Stimulated activated naive CD8-positive, alpha-beta T cell treated with anti-CD3 and anti-CD28 coated beads, Interleukin-15, amount 100 ng/mL, for 72 hours (primary cell): Measurements from ENCODE around the gene HEBP1.
"Not testable (repeated sequence)": the region's sequence is repeated elsewhere in the genome, so short reads cannot be mapped to it uniquely, and the experiment has no call there.

Experiments used
- ATAC-seq: fragments of 150-1000 bp; cut with Tn5 transposase; 2 replicates; pipeline ENCODE4 v1.10.0; 2021; ENCODE audit warnings: mild to moderate bottlenecking, moderate library complexity
- DNase-seq, 2 donors: peaks; one replicate each; pipeline ENCODE4 v3.0.0; 2021 to 2022
- H3K27ac Mint-ChIP-seq, 2 donors: one replicate each; pipeline ENCODE4 v1.8.0; 2022; ENCODE audit warnings: mild to moderate bottlenecking in 2 of 2, mixed read lengths in 2 of 2, moderate library complexity in 2 of 2
- H3K27me3 Mint-ChIP-seq: one replicate; pipeline ENCODE4 v1.8.0; 2022; ENCODE audit warnings: mixed read lengths
- H3K4me1 Mint-ChIP-seq: one replicate; pipeline ENCODE4 v1.8.0; 2022; ENCODE audit warnings: mild to moderate bottlenecking, mixed read lengths
- H3K4me3 Mint-ChIP-seq, 2 donors: one replicate each; pipeline ENCODE4 v1.8.0; 2022; ENCODE audit warnings: mild to moderate bottlenecking in 2 of 2, mixed read lengths in 2 of 2, moderate library complexity in 1 of 2
- H3K9me3 Mint-ChIP-seq, 2 donors: one replicate each; pipeline ENCODE4 v1.8.0; 2022; ENCODE audit warnings: mixed read lengths in 2 of 2

The HEBP1 gene

DNA sequence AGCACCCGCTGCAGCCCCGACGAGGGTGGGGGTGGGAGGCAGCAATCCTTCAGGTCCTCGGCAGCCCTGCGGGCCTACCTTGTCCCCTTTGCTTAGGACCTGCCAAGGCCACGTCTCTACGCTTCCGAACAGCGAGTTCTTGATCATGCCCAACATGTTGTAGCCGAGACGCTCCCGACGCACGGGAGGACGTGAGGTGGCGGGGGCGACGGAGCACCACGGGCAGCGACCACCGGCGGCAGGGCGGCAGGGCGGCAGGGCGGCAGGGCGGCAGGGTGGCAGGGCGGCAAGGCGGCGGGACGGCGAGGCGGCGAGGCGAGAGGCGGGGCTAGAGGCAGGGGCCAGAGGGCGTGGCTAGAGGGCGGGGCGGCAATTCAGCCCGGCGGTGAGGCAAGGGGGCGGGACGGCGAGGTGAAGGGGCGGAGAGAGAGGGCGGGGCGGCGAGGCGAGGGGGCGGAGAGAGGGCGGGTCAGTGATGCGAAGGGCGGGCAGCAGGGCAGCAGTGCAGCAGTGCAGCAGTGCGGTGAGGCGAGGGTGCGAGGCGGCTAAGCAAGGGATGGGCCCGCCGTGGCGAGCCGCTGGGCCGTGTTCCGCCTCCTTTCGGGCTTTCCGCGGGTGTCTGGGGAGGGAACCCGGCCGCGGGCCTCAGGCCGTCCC lies at the start of gene HEBP1:
HEBP1 (minus strand) TSS at position 307 of the 657 bp plus-strand sequence; CDS start at position 156, 151 bp downstream.
- peaks cover 43% of the 10 kb centered on the region for H3K4me1 Mint-ChIP-seq
- H3K27ac Mint-ChIP-seq: peak within 1 kb of the TSS; percentile 44 to 86
- peak within 1 kb of the TSS; percentile 93 to 97 for H3K4me3 Mint-ChIP-seq
- peaks cover 16% of the 10 kb centered on the region for H3K27me3 Mint-ChIP-seq
- DNase-seq: peak; percentile 95 to 96
- peak; percentile 90 for ATAC-seq
- no peaks in the 10 kb centered on the region for H3K9me3 Mint-ChIP-seq

GRCh38 chr12:13049816-13050215 lies 49.8 kb upstream of the HEBP1 start:
- ATAC-seq (no peak), DNase-seq (no peak)
- Mint-ChIP-seq H3K9me3 (peaks cover 0 to 9% of the 10 kb centered on the region in 2 donors), H3K27me3 (no peaks in the 10 kb centered on the region), H3K27ac (no peak overlapping the region), H3K4me3 (no peak overlapping the region), H3K4me1 (peaks cover 38% of the 10 kb centered on the region)

DNA sequence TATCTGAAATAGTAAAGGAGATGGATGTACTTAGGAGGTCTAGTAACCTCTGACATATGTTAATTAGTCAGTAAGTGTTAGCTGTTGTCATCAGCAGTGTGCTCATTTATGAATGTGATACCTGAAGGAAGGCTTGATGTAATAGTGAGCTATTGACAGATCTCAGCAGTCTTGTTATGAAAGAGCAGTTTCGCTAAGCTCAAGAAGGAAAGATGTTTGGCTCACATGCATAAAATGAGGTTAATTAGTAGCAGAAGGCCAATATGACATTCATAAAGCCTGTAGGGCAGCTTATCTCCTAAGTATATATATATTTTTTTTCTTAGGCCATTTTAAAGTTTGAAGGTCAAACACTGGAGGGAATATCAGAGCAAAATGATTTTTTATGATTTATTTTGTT lies 46.9 kb upstream of the HEBP1 start:
- H3K4me3 Mint-ChIP-seq: no peak overlapping the region
- DNase-seq (no peak), ATAC-seq (peak; percentile 77)
- H3K9me3 Mint-ChIP-seq: no peaks in the 10 kb centered on the region
- H3K4me1 Mint-ChIP-seq: peaks cover 32% of the 10 kb centered on the region
- peak overlapping the region in 1 of 2 donors; percentile 39 for H3K27ac Mint-ChIP-seq
- H3K27me3 Mint-ChIP-seq: peaks cover 10% of the 10 kb centered on the region

DNA sequence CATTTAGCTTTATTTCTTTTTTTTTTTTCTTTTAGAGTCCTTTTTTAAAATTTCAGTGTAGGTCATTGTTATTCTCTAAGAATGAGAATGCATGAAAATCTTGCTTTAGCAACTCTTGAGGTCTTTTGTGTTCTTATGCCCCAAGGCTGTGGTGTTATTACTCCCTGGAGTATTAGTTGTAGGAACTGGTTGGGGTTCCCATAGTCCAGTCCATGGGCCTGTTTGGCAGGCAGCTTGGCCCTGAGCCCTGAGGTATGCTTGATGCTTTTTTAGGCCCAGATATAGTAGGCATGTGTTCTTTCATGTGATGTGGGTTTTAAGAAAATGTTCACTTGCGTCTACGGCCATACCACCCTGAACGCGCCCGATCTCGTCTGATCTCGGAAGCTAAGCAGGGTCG lies 45.8 kb upstream of the HEBP1 start:
- no peak overlapping the region for H3K27ac Mint-ChIP-seq
- no peak for DNase-seq
- H3K4me1 Mint-ChIP-seq: peaks cover 25% of the 10 kb centered on the region
- no peaks in the 10 kb centered on the region for H3K9me3 Mint-ChIP-seq
- ATAC-seq: no peak
- H3K27me3 Mint-ChIP-seq: peaks cover 19% of the 10 kb centered on the region
- no peak overlapping the region for H3K4me3 Mint-ChIP-seq

DNA sequence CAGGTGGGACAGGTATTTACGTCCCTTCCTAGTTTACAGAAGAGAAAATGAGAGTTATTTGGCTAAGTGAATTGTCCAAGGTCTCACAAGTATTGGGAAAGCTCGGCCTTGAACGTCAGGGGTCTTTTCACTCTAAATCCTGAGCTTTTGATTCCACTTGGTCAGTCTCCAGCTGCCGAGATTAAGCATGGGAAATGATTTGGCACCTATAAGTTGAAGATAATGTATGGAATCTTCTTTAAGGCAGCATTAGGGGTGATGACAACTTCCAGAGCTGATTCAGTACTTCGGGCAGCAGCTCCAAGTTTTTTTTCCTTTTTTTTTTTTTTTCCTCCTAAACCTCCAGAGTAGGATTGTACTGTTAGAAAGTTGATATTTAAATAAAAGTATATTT lies 44.8 kb upstream of the HEBP1 start:
- Mint-ChIP-seq H3K27ac (peak overlapping the region in 1 of 2 donors; percentile 74), H3K4me3 (peak overlapping the region; percentile 91)
- DNase-seq: no peak

GRCh38 chr12:13044002-13044905 lies 44.2 kb upstream of the HEBP1 start, which contains the start of gene FAM234B:
Gene FAM234B (plus strand): TSS chr12:13044381. CDS start chr12:13044404, 23 bp downstream.
- DNase-seq: peak; percentile 62 to 70
- Mint-ChIP-seq H3K27ac (peak within 1 kb of the TSS; percentile 60 to 82), H3K9me3 (no peaks in the 10 kb centered on the region), H3K27me3 (peaks cover 26% of the 10 kb centered on the region), H3K4me3 (peak within 1 kb of the TSS; percentile 91), H3K4me1 (peaks cover 25% of the 10 kb centered on the region)
- ATAC-seq: peak; percentile 91

More for the DNA sequence above, 44.8 kb upstream of the HEBP1 start:
- peaks cover 23% of the 10 kb centered on the region for H3K27me3 Mint-ChIP-seq
- no peak for ATAC-seq
- H3K9me3 Mint-ChIP-seq: no peaks in the 10 kb centered on the region
- peaks cover 25% of the 10 kb centered on the region for H3K4me1 Mint-ChIP-seq

DNA sequence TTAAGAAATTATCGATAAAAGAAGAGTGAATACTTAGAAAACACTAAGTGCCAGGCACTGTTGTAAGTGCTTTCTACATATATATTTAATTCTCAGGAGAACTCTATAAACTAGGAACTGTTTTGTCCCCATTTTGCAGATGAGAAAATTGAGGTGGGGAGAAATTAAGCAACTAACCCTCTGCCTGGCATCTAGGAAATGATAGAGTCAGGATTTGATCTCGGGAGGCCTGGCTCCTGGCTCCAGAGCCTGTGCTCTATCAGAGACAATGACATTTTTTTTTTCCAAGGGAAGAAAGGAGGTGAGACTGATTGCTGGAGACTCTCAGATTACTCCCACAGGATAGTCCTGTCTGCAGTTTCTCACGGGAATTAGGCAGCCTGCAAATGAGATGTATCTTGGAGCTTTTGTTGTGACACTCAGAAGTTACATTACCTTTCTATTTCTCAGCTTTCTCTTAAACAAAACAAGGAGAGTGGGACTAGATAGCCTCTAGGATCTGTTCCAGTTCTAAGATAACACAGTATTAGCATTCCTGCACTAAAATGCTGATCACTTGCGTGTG lies 42.7 kb upstream of the HEBP1 start:
- peaks cover 26% of the 10 kb centered on the region for H3K27me3 Mint-ChIP-seq
- H3K27ac Mint-ChIP-seq: no peak overlapping the region

DNA sequence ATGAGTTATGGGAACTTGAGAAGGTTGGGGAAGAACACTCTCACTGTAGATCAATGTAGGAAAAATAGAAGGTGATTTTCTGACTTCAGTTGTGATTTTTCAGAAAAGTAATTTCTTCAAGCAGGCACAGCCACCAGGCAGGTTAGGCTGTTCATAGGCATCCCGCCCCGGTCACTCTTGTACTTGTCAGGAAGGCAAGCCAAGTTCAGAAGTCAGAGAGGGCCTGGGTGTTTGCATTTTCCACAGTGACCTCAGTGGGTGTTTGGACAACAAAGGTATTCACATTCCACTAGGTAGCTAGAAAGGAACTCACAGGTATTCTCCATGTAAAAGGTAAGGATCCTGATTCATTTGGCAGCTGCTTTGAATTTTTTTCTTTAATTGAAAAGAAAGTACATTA lies 41.2 kb upstream of the HEBP1 start:
- DNase-seq: no peak
- ATAC-seq: no peak
- Mint-ChIP-seq H3K27ac (no peak overlapping the region), H3K4me3 (no peak overlapping the region), H3K27me3 (peaks cover 26% of the 10 kb centered on the region), H3K9me3 (no peaks in the 10 kb centered on the region), H3K4me1 (peaks cover 17% of the 10 kb centered on the region)

More for the DNA sequence above, 42.7 kb upstream of the HEBP1 start:
- no peak for ATAC-seq
- DNase-seq: no peak
- no peak overlapping the region for H3K4me3 Mint-ChIP-seq
- no peaks in the 10 kb centered on the region for H3K9me3 Mint-ChIP-seq
- H3K4me1 Mint-ChIP-seq: peaks cover 25% of the 10 kb centered on the region

DNA sequence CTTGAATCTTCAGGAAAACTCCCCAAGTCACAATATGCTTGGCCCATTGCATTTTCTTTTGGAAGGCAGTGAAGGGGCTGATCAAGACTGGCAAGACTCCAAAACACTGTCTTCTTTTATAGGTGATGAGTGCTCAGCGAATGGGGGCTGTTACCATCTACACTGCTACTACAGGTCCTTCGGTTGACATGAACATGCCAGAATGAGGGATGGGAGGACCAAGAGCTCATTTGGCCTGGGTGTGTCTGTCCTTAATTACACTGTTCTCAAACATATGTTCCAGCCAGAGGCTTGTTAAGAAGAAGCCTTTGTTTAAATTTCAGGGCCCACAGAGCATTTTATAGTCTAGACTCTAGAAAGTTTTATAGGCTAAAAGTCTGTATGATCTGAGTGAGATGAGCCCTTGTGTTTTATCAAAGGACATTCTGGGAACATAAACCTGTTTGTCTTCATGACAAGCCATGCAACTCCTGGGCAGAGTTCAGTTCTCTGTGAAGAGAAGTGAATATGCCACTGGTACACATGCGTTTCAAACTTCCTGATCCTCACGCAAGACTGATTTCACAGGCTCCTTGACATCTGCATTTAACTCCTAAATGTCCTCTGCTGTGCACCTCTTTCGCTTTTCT lies 39.4 kb upstream of the HEBP1 start:
- Mint-ChIP-seq H3K4me3 (no peak overlapping the region), H3K27ac (no peak overlapping the region), H3K27me3 (peaks cover 26% of the 10 kb centered on the region), H3K4me1 (no peaks in the 10 kb centered on the region), H3K9me3 (no peaks in the 10 kb centered on the region)
- ATAC-seq (no peak), DNase-seq (no peak)

DNA sequence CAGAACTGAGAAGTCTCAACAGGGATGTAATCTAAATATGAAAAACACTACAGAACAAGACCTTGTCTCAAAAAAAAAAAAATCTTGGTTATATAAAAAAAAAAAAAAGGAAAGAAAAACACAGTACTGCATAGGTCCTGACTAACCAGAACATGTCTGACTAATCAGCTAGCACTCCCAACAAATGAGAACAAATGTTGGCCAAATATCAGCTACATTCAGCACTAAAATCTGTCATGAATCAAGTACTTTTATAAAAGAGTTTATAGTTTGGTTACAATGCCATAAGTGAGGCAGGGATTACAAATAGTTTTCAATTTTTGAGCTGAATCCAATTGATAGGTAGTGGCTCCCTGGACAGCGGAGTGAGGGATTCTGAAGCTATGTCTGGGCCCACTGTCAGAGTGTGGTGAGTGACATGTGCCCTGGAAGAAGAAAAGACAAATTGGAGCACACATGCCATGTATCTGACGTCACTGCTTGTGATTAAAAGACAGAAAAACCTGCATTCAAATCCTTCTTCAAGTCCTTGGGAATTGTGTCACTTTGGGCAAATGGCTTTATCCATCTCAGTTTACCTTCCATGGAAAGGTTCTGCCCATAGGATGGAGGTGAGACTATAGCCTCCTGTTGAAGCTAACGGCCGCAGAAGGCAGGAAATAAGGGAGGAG lies 38.6 kb upstream of the HEBP1 start:
- no peak for DNase-seq
- H3K9me3 Mint-ChIP-seq: no peaks in the 10 kb centered on the region
- no peak overlapping the region for H3K27ac Mint-ChIP-seq
- ATAC-seq: no peak
- H3K4me1 Mint-ChIP-seq: no peaks in the 10 kb centered on the region
- no peak overlapping the region for H3K4me3 Mint-ChIP-seq
- peaks cover 26% of the 10 kb centered on the region for H3K27me3 Mint-ChIP-seq

DNA sequence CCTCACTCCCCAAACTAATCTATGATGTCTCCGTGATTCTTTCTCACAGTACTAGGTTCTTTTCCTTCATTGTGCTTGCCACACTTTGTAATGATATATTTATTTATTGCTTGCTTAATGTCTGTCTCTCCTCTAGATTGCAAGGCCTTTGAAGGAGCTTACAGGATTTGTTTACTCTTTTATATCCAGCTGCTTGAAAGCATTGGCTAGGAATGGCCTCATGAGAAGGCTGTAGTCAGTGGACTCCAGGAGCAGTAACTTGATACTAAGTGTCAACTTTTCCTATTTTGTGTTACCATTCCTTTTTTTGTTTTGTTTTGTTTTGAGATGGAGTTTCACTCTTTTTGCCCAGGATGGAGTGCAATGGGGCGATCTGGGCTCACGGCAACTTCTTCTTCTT lies 36.8 kb upstream of the HEBP1 start:
- H3K27me3 Mint-ChIP-seq: peaks cover 15% of the 10 kb centered on the region
- ATAC-seq: no peak
- no peak overlapping the region for H3K4me3 Mint-ChIP-seq
- DNase-seq: no peak
- H3K4me1 Mint-ChIP-seq: no peaks in the 10 kb centered on the region
- no peaks in the 10 kb centered on the region for H3K9me3 Mint-ChIP-seq
- H3K27ac Mint-ChIP-seq: no peak overlapping the region

DNA sequence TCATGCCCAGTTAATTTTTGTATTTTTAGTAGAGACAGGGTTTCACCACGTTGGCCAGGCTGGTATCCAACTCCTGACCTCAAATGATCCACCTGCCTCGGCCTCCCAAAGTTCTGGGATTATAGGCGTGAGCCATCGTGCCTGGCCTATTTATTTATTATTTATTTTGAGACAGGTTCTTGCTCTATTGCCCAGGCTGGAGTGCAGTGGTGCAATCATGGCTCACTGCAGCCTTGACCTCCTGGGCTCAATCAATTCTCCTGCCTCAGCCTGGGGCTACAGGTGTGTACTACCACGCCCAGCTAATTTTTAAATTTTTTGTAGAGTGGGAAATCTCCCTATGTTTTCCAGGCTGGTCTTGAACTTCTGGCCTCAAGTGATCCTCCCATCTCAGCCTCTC lies 35.3 kb upstream of the HEBP1 start:
- H3K4me1 Mint-ChIP-seq, H3K4me3 Mint-ChIP-seq, H3K9me3 Mint-ChIP-seq, H3K27me3 Mint-ChIP-seq, H3K27ac Mint-ChIP-seq, DNase-seq, ATAC-seq: not testable (repeated sequence)

DNA sequence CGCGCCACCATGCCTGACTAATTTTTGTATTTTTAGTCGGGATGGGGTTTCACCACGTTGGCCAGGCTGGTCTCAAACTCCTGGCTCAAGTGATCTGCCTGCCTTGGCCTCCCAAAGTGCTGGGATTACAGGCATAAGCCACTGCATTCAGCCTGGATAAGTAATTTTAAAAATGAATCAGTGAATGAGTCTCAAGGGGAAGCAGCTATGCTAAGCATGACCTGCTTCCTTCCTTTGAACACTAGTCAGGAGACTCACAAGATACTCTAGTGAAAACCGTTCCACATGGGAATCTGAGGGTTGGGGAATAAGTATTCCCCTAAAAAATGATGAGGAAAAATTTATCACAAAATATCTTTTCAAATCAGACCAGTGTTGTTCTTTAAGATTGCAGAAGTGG lies 33.4 kb upstream of the HEBP1 start:
- ATAC-seq (no peak), DNase-seq (no peak)
- no peaks in the 10 kb centered on the region for H3K9me3 Mint-ChIP-seq
- H3K27ac Mint-ChIP-seq: no peak overlapping the region
- H3K27me3 Mint-ChIP-seq: no peaks in the 10 kb centered on the region
- H3K4me3 Mint-ChIP-seq: no peak overlapping the region
- no peaks in the 10 kb centered on the region for H3K4me1 Mint-ChIP-seq

- H3K27me3 Mint-ChIP-seq: no peaks in the 10 kb centered on the region
- H3K9me3 Mint-ChIP-seq: no peaks in the 10 kb centered on the region
- H3K4me3 Mint-ChIP-seq: no peak overlapping the region
- H3K27ac Mint-ChIP-seq: no peak overlapping the region
- no peak for DNase-seq
- ATAC-seq: no peak
- H3K4me1 Mint-ChIP-seq: no peaks in the 10 kb centered on the region
Observed at GRCh38 chr12:13032164-13032563, 32.1 kb upstream of the HEBP1 start.
